Natural killer cell (primary cell): ENCODE data around the gene NUP54. TPM values are rescaled to one million over a fixed set of nuclear protein-coding genes. Genes with fewer than 3 reads are reported as not detected.

Experiments
- ATAC-seq, 3 donors: fragments of 150-1000 bp in 2 of 3; fragments of 200-7000 bp in 1 of 3; cut with Tn5 transposase; 1 replicate in 1 of 3; 2 replicates in 2 of 3; pipeline ENCODE4 v1.10.0; 2021; ENCODE audit warnings: mild to moderate bottlenecking in 2 of 3, moderate library complexity in 2 of 3
- DNase-seq, 2 donors: peaks; one replicate each; pipeline versions ENCODE4 v3.0.0 to v3.0.0-alpha.2; 2013 to 2021; ENCODE audit warnings: mixed read lengths in 1 of 2
- H3K27ac ChIP-seq: one replicate; pipeline ENCODE4 v1.5.1; 2013; ENCODE audit warnings: mild to moderate bottlenecking, low read length
- H3K27me3 ChIP-seq: one replicate; pipeline ENCODE4 v1.6.1; 2013; ENCODE audit warnings: low read length; ENCODE audit not compliant: control insufficient read depth, insufficient read depth
- H3K36me3 ChIP-seq: one replicate; pipeline ENCODE4 v1.6.1; 2013; ENCODE audit warnings: low read length; ENCODE audit not compliant: control insufficient read depth, insufficient read depth
- H3K4me1 ChIP-seq: one replicate; pipeline ENCODE4 v1.6.1; 2013; ENCODE audit warnings: low read length; ENCODE audit not compliant: control insufficient read depth, insufficient read depth
- H3K4me3 ChIP-seq: one replicate; pipeline ENCODE4 v1.5.1; 2013; ENCODE audit warnings: low read length
- H3K9me3 ChIP-seq: one replicate; pipeline ENCODE4 v1.6.1; 2013; ENCODE audit warnings: low read length; ENCODE audit not compliant: control insufficient read depth, insufficient read depth
- H3K27ac Mint-ChIP-seq, 2 donors: one replicate each; pipeline ENCODE4 v1.8.0; 2022; ENCODE audit warnings: mild to moderate bottlenecking in 2 of 2, mixed read lengths in 2 of 2, moderate library complexity in 1 of 2
- H3K27me3 Mint-ChIP-seq, 2 donors: one replicate each; pipeline ENCODE4 v1.8.0; 2022; ENCODE audit warnings: low read depth in 2 of 2, mixed read lengths in 2 of 2
- H3K36me3 Mint-ChIP-seq: one replicate; pipeline ENCODE4 v1.8.0; 2022; ENCODE audit warnings: mixed read lengths
- H3K4me1 Mint-ChIP-seq, 2 donors: one replicate each; pipeline ENCODE4 v1.8.0; 2022; ENCODE audit warnings: mixed read lengths in 2 of 2
- H3K4me3 Mint-ChIP-seq: one replicate; pipeline ENCODE4 v1.8.0; 2022; ENCODE audit warnings: mild to moderate bottlenecking, moderate library complexity, mixed read lengths
- H3K9me3 Mint-ChIP-seq, 2 donors: one replicate each; pipeline ENCODE4 v1.8.0; 2022; ENCODE audit warnings: mixed read lengths in 2 of 2
- WGBS: methylation state at CpG from one replicate; pipeline ENCODE4 v1.1.7; 2013; ENCODE audit warnings: missing lambda C conversion rate; ENCODE audit not compliant: insufficient coverage; 5-methylcytosine and 5-hydroxymethylcytosine counted together
- intact Hi-C: fragments of 100-400 bp; cut with micrococcal nuclease; formaldehyde crosslinking; loops from one replicate; pipeline ENCODE4 v1.14.2; 2022
- total RNA-seq, 4 donors: library from RNA; stranded (reverse); fragments of 120-200 nt in 1 of 4; gene quantifications; one replicate each; pipeline versions ENCODE4 v1.2.3 to v1.2.4, GENCODE V29; 2013 to 2022
- TF ChIP-seq, protein P1 (sequence below): fragments of 200-600 bp; IDR thresholded peaks from one replicate; pipeline ENCODE4 v1.8.0; 2022; ENCODE audit warnings: antibody characterized with exemption

Gene NUP54
- total RNA-seq, 3 donors from 2014 or later (not counting 1 experiment from before 2014, with no cell fraction given), result 102 to 114 (median 108) TPM

DNA sequence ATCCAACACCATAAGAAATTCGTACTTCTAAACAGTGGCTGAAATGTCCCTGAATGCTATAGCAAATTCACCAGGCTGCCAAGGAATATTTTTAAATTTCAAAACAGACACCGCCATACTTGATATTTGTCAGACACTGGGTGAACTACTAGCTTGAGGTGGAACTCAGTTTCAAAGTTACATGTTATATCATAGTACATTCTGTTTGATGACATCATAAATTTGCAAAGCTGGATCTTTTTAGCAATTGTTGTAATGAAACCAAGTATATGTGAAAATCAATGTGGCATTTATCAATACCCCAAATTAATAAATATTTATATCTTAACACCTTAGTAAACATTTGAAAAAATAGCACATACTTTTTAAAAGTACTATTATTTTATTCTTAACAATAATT lies 59.5 kb downstream of the NUP54 start:
- Mint-ChIP-seq H3K4me3 (no peak overlapping the region), H3K27ac (no peak overlapping the region), H3K9me3 (no peaks in the 10 kb centered on the region), H3K4me1 (peaks cover 5 to 11% of the 10 kb centered on the region in 2 donors), H3K36me3 (no peaks in the 10 kb centered on the region), H3K27me3 (peaks cover 0 to 15% of the 10 kb centered on the region in 2 donors)
- intact Hi-C loops, result no loop called here
- DNase-seq, result no peak
- Histone ChIP-seq H3K9me3 (no peaks in the 10 kb centered on the region), H3K27ac (no peak overlapping the region), H3K27me3 (no peaks in the 10 kb centered on the region), H3K4me3 (no peak overlapping the region), H3K4me1 (no peaks in the 10 kb centered on the region), H3K36me3 (no peaks in the 10 kb centered on the region)
- ATAC-seq, result no peak
- TF ChIP-seq, protein P1, sequence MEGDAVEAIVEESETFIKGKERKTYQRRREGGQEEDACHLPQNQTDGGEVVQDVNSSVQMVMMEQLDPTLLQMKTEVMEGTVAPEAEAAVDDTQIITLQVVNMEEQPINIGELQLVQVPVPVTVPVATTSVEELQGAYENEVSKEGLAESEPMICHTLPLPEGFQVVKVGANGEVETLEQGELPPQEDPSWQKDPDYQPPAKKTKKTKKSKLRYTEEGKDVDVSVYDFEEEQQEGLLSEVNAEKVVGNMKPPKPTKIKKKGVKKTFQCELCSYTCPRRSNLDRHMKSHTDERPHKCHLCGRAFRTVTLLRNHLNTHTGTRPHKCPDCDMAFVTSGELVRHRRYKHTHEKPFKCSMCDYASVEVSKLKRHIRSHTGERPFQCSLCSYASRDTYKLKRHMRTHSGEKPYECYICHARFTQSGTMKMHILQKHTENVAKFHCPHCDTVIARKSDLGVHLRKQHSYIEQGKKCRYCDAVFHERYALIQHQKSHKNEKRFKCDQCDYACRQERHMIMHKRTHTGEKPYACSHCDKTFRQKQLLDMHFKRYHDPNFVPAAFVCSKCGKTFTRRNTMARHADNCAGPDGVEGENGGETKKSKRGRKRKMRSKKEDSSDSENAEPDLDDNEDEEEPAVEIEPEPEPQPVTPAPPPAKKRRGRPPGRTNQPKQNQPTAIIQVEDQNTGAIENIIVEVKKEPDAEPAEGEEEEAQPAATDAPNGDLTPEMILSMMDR, result no peak
- 89% methylated on average over 2 of the region's 2 CpGs for WGBS

GRCh38 chr4:76087007-76087769 lies 61.0 kb downstream of the NUP54 start:
- Mint-ChIP-seq H3K27ac (no peak overlapping the region), H3K4me1 (peaks cover 5 to 11% of the 10 kb centered on the region in 2 donors), H3K36me3 (no peaks in the 10 kb centered on the region), H3K9me3 (no peaks in the 10 kb centered on the region), H3K4me3 (no peak overlapping the region), H3K27me3 (peaks cover 0 to 14% of the 10 kb centered on the region in 2 donors)
- no peak overlapping the region for H3K27ac ChIP-seq
- no peaks in the 10 kb centered on the region for H3K4me1 ChIP-seq
- no peaks in the 10 kb centered on the region for H3K27me3 ChIP-seq
- TF ChIP-seq, protein P1, result no peak
- DNase-seq (peak in 1 of 2 donors; percentile 7), ATAC-seq (peak in 1 of 3 donors; percentile 31)
- H3K9me3 ChIP-seq, result no peaks in the 10 kb centered on the region
- 62% methylated on average over 11 of the region's 13 CpGs for WGBS
- H3K36me3 ChIP-seq, result no peaks in the 10 kb centered on the region
- intact Hi-C loops, result no loop called here
- no peak overlapping the region for H3K4me3 ChIP-seq

GRCh38 chr4:76084542-76084941 lies 63.7 kb downstream of the NUP54 start:
- TF ChIP-seq, protein P1, result no peak
- intact Hi-C loops, result no loop called here
- no CpG with 5 or more reads among the region's 1 CpG for WGBS
- no peaks in the 10 kb centered on the region for H3K9me3 Mint-ChIP-seq
- Histone ChIP-seq H3K27ac (no peak overlapping the region), H3K4me3 (no peak overlapping the region), H3K9me3 (no peaks in the 10 kb centered on the region), H3K27me3 (no peaks in the 10 kb centered on the region), H3K4me1 (no peaks in the 10 kb centered on the region), H3K36me3 (no peaks in the 10 kb centered on the region)
- no peak for ATAC-seq
- H3K36me3 Mint-ChIP-seq, result no peaks in the 10 kb centered on the region
- no peak overlapping the region for H3K27ac Mint-ChIP-seq
- peaks cover under 1 to 14% of the 10 kb centered on the region in 2 donors for H3K27me3 Mint-ChIP-seq
- no peaks in the 10 kb centered on the region for H3K4me1 Mint-ChIP-seq
- DNase-seq, result no peak
- no peak overlapping the region for H3K4me3 Mint-ChIP-seq
